Calu3 (cell line): ENCODE results near the gene PLEKHG4B. TPM values are rescaled to one million over a fixed set of nuclear protein-coding genes. Genes with fewer than 3 reads are reported as not detected.

Source experiments
- BruUV-seq: library from RNA; stranded (reverse); fragments of 400-500 nt; replicated peaks from 2 replicates; lab custom pipeline; 2021; lab: Mats Ljungman, UMichigan
- CTCF ChIA-PET: fragments of 300-600 bp; sonication (Branson Sonifier 250); formaldehyde crosslinking; loops from one replicate; lab custom pipeline; 2022; ENCODE audit warnings: antibody characterized with exemption; lab: Charles Lee
- DNase-seq: peaks from one replicate; pipeline ENCODE4 v3.0.0; 2022
- H3K27ac Mint-ChIP-seq: one replicate; pipeline ENCODE4 v1.8.0; 2022; ENCODE audit warnings: mixed read lengths; ENCODE audit not compliant: unreplicated experiment
- H3K27me3 Mint-ChIP-seq: one replicate; pipeline ENCODE4 v1.8.0; 2022; ENCODE audit warnings: mixed read lengths; ENCODE audit not compliant: unreplicated experiment
- H3K36me3 Mint-ChIP-seq: one replicate; pipeline ENCODE4 v1.8.0; 2022; ENCODE audit warnings: mild to moderate bottlenecking, moderate library complexity, mixed read lengths; ENCODE audit not compliant: insufficient read depth, unreplicated experiment
- H3K4me1 Mint-ChIP-seq: one replicate; pipeline ENCODE4 v1.8.0; 2022; ENCODE audit warnings: mild to moderate bottlenecking, low read depth, mixed read lengths; ENCODE audit not compliant: unreplicated experiment
- H3K4me3 Mint-ChIP-seq: one replicate; pipeline ENCODE4 v1.8.0; 2022; ENCODE audit warnings: mild to moderate bottlenecking, low read depth, moderate library complexity, mixed read lengths; ENCODE audit not compliant: unreplicated experiment
- H3K9me3 Mint-ChIP-seq: one replicate; pipeline ENCODE4 v1.8.0; 2022; ENCODE audit warnings: low read depth, mixed read lengths; ENCODE audit not compliant: unreplicated experiment
- CTCF ChIP-seq: fragments of 200-600 bp; IDR thresholded peaks from one replicate; pipeline ENCODE4 v1.8.0; 2022; ENCODE audit warnings: antibody characterized with exemption; ENCODE audit not compliant: unreplicated experiment
- intact Hi-C: fragments of 100-400 bp; cut with micrococcal nuclease; formaldehyde crosslinking; loops from one replicate; pipeline ENCODE4 v1.10.0; 2022; ENCODE audit not compliant: unreplicated experiment
- total RNA-seq: library from RNA; stranded (reverse); gene quantifications from 2 replicates; pipeline ENCODE4 v1.2.3, GENCODE V29; 2022

The PLEKHG4B gene
- total RNA-seq, 1 experiment from 2014 or later, result 1.7 TPM

GRCh38 chr5:160173-160510 lies 68.2 kb downstream of the PLEKHG4B start:
- Mint-ChIP-seq H3K4me3 (no peak overlapping the region), H3K27ac (no peak overlapping the region), H3K4me1 (no peaks in the 10 kb centered on the region), H3K9me3 (no peaks in the 10 kb centered on the region), H3K27me3 (peaks cover 61% of the 10 kb centered on the region), H3K36me3 (no peaks in the 10 kb centered on the region)
- CTCF ChIA-PET, result no interaction called here
- no peak for DNase-seq
- TF ChIP-seq CTCF, result no peak
- BruUV-seq, result no TSS peak
- intact Hi-C loops, result no loop called here

- CTCF ChIA-PET, result no interaction called here
- intact Hi-C loops, result no loop called here
Measured at GRCh38 chr5:160921-161802, 69.2 kb downstream of the PLEKHG4B start.

GRCh38 chr5:161803-162110 lies 69.8 kb downstream of the PLEKHG4B start:
- intact Hi-C loops, result no loop called here

More at GRCh38 chr5:160921-161802, 69.2 kb downstream of the PLEKHG4B start:
- TF ChIP-seq CTCF, result no peak
- H3K27me3 Mint-ChIP-seq, result peaks cover 50% of the 10 kb centered on the region
- DNase-seq, result no peak
- H3K36me3 Mint-ChIP-seq, result no peaks in the 10 kb centered on the region
- no peak overlapping the region for H3K4me3 Mint-ChIP-seq
- H3K9me3 Mint-ChIP-seq, result no peaks in the 10 kb centered on the region
- H3K4me1 Mint-ChIP-seq, result no peaks in the 10 kb centered on the region
- no peak overlapping the region for H3K27ac Mint-ChIP-seq
- BruUV-seq, result no TSS peak

GRCh38 chr5:162190-162564 lies 70.2 kb downstream of the PLEKHG4B start:
- H3K4me1 Mint-ChIP-seq, result no peaks in the 10 kb centered on the region
- intact Hi-C loops, result no loop called here
- H3K27ac Mint-ChIP-seq, result no peak overlapping the region
- no TSS peak for BruUV-seq
- CTCF ChIA-PET, result no interaction called here
- peaks cover 4% of the 10 kb centered on the region for H3K36me3 Mint-ChIP-seq
- H3K27me3 Mint-ChIP-seq, result peaks cover 40% of the 10 kb centered on the region
- no peak for DNase-seq
- H3K9me3 Mint-ChIP-seq, result no peaks in the 10 kb centered on the region
- TF ChIP-seq CTCF, result no peak
- no peak overlapping the region for H3K4me3 Mint-ChIP-seq

More at GRCh38 chr5:161803-162110, 69.8 kb downstream of the PLEKHG4B start:
- no peak for TF ChIP-seq CTCF
- Mint-ChIP-seq H3K9me3 (no peaks in the 10 kb centered on the region), H3K27ac (no peak overlapping the region), H3K36me3 (peaks cover 4% of the 10 kb centered on the region), H3K27me3 (peaks cover 44% of the 10 kb centered on the region), H3K4me1 (no peaks in the 10 kb centered on the region), H3K4me3 (no peak overlapping the region)
- CTCF ChIA-PET, result no interaction called here
- DNase-seq, result no peak
- BruUV-seq, result no TSS peak
